ENCODE data around the gene HMBS.

DNA sequence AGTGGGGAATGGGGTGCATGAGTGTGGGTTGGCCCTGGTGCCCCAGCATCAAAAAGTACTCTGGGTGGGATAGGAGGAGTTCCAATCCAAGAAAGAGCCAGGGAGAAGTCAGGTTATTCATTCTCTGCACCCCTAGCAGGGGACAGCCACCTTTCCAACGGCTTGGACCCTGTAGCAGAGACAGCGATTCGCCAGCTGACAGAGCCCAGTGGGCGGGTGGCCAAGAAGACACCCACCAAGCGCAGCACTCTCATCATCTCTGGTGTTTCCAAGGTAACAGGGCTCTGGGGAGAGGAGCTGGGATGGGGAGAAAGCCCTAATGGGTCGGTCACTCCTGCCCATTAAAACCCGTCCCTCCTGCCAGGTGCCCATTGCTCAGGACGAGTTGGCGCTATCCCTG lies 29.0 kb downstream of the HMBS start:
- TF ChIP-seq, protein P1, sequence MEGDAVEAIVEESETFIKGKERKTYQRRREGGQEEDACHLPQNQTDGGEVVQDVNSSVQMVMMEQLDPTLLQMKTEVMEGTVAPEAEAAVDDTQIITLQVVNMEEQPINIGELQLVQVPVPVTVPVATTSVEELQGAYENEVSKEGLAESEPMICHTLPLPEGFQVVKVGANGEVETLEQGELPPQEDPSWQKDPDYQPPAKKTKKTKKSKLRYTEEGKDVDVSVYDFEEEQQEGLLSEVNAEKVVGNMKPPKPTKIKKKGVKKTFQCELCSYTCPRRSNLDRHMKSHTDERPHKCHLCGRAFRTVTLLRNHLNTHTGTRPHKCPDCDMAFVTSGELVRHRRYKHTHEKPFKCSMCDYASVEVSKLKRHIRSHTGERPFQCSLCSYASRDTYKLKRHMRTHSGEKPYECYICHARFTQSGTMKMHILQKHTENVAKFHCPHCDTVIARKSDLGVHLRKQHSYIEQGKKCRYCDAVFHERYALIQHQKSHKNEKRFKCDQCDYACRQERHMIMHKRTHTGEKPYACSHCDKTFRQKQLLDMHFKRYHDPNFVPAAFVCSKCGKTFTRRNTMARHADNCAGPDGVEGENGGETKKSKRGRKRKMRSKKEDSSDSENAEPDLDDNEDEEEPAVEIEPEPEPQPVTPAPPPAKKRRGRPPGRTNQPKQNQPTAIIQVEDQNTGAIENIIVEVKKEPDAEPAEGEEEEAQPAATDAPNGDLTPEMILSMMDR (IDR thresholded peaks at IDR 0.05 in 4 of 5, conservative IDR thresholded peaks at IDR 0.05 in 1 of 5), result no peak
- no peak for TF ChIP-seq POLR2A (IDR thresholded peaks at IDR 0.05)

Measured in gastrocnemius medialis (tissue), 4 donors.